Epithelial cell of esophagus (primary cell): Measurements from ENCODE around the gene LDB2.

Source experiments
- DNase-seq: peaks from one replicate; pipeline ENCODE4 v3.0.0; 2010; ENCODE audit warnings: low read depth
- H3K4me3 ChIP-seq: 2 replicates; pipeline ENCODE4 v1.5.1; 2011; ENCODE audit warnings: mild to moderate bottlenecking, low read length, control low read depth
- CTCF ChIP-seq: IDR thresholded peaks from 2 replicates; pipeline ENCODE4 v1.5.1; 2011; ENCODE audit warnings: low read depth, mild to moderate bottlenecking, low read length, control low read depth, inconsistent platforms; ENCODE audit not compliant: insufficient read depth; ENCODE audit errors: missing control alignments

The LDB2 gene

GRCh38 chr4:16622826-16623225 lies 275.6 kb downstream of the LDB2 start:
- TF ChIP-seq CTCF: no peak
- no peak overlapping the region for H3K4me3 ChIP-seq
- DNase-seq: no peak

GRCh38 chr4:16617435-16617834 lies 281.0 kb downstream of the LDB2 start:
- TF ChIP-seq CTCF: no peak
- no peak for DNase-seq
- no peak overlapping the region for H3K4me3 ChIP-seq

GRCh38 chr4:16617011-16617410 lies 281.4 kb downstream of the LDB2 start:
- no peak for DNase-seq
- no peak overlapping the region for H3K4me3 ChIP-seq
- no peak for TF ChIP-seq CTCF

- DNase-seq: no peak
- H3K4me3 ChIP-seq: no peak overlapping the region
- no peak for TF ChIP-seq CTCF
These were observed 289.2 kb downstream of the LDB2 start for GRCh38 chr4:16609170-16609758.

GRCh38 chr4:16608611-16609125 lies 289.8 kb downstream of the LDB2 start:
- DNase-seq: no peak
- TF ChIP-seq CTCF: no peak
- no peak overlapping the region for H3K4me3 ChIP-seq

GRCh38 chr4:16608123-16608522 lies 290.3 kb downstream of the LDB2 start:
- no peak for DNase-seq
- no peak for TF ChIP-seq CTCF
- no peak overlapping the region for H3K4me3 ChIP-seq
